H7 (cell line): ENCODE results near the gene SASH1. TPM values are rescaled to one million over a fixed set of nuclear protein-coding genes. Genes with fewer than 3 reads are reported as not detected.

Source experiments
- DNase-seq: peaks from one replicate; pipeline ENCODE4 v3.0.0; 2012
- H3K27me3 ChIP-seq: 2 replicates; pipeline ENCODE4 v1.6.0; 2011; ENCODE audit warnings: mild to moderate bottlenecking, low read length; ENCODE audit not compliant: control insufficient read depth, insufficient read depth
- H3K36me3 ChIP-seq: replicated peaks from 2 replicates; pipeline ENCODE4 v1.5.1; 2011; ENCODE audit warnings: low read length; ENCODE audit not compliant: control insufficient read depth, insufficient read depth
- H3K4me3 ChIP-seq: 2 replicates; pipeline ENCODE4 v1.5.1; 2011; ENCODE audit warnings: low read depth, mild to moderate bottlenecking, control low read depth, low read length, moderate library complexity; ENCODE audit not compliant: insufficient read depth
- total RNA-seq: library from RNA; depleted of rRNA; stranded (reverse); fragments of >200 nt; shearing (Covaris generic); gene quantifications from 2 replicates; pipeline ENCODE4 v1.2.3, GENCODE V29; 2014

Gene SASH1
- total RNA-seq, 1 experiment from 2014 or later: 11.2 TPM

GRCh38 chr6:148451690-148452089 lies 109.1 kb downstream of the SASH1 start:
- no peak for DNase-seq
- H3K36me3 ChIP-seq: peaks cover 1% of the 10 kb centered on the region; the same call in 1 of the 2 replicates
- H3K4me3 ChIP-seq: no peak overlapping the region
- H3K27me3 ChIP-seq: no peaks in the 10 kb centered on the region

GRCh38 chr6:148452876-148453275 lies 110.2 kb downstream of the SASH1 start:
- Histone ChIP-seq H3K4me3 (no peak overlapping the region), H3K36me3 (peaks cover 1% of the 10 kb centered on the region; the same call in 1 of the 2 replicates), H3K27me3 (no peaks in the 10 kb centered on the region)
- no peak for DNase-seq

GRCh38 chr6:148453906-148454305 lies 111.3 kb downstream of the SASH1 start:
- DNase-seq: no peak
- Histone ChIP-seq H3K4me3 (no peak overlapping the region), H3K27me3 (no peaks in the 10 kb centered on the region), H3K36me3 (peaks cover 1% of the 10 kb centered on the region; the same call in 1 of the 2 replicates)

GRCh38 chr6:148455225-148455624 lies 112.6 kb downstream of the SASH1 start:
- H3K36me3 ChIP-seq: peaks cover 1% of the 10 kb centered on the region; the same call in 1 of the 2 replicates
- H3K4me3 ChIP-seq: no peak overlapping the region
- no peaks in the 10 kb centered on the region for H3K27me3 ChIP-seq
- DNase-seq: no peak

GRCh38 chr6:148455674-148456558 lies 113.3 kb downstream of the SASH1 start:
- H3K36me3 ChIP-seq: peaks cover 1% of the 10 kb centered on the region; the same call in 1 of the 2 replicates
- peak; percentile 68 for DNase-seq
- no peaks in the 10 kb centered on the region for H3K27me3 ChIP-seq
- no peak overlapping the region for H3K4me3 ChIP-seq

DNA sequence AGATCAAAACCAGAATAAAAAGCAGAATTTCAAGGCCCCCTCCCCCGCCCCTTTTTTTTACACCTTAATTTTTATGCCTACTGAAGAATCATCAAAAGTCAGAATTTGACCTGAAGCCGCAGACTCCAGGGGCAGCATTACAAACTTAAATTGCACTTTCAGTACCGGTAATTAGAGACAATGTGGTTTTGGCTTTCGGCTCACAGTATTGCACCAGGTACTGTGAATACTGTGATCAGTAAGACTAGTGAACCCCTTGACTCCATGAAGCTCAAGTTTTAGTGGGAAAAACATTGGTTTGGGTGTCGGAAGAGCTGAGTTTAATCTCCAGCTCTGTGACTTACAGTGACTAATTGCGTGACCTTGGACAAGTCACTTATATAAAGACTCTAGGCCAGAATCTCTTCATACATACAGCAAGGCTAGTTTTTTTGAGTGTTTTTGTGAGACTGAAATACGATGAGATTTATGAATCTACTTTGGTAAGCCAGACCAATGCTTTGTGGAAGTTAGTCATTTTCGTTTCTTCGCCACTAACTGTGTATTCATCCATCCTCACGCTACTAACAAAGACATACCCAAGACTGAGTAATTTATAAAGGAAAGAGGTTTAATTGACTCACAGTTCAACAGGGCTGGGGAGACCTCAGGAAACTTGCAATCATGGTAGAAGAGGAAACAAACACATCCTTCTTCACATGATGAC lies 114.7 kb downstream of the SASH1 start:
- DNase-seq: no peak
- Histone ChIP-seq H3K27me3 (no peaks in the 10 kb centered on the region), H3K4me3 (no peak overlapping the region), H3K36me3 (peaks cover 1% of the 10 kb centered on the region; the same call in 1 of the 2 replicates)

DNA sequence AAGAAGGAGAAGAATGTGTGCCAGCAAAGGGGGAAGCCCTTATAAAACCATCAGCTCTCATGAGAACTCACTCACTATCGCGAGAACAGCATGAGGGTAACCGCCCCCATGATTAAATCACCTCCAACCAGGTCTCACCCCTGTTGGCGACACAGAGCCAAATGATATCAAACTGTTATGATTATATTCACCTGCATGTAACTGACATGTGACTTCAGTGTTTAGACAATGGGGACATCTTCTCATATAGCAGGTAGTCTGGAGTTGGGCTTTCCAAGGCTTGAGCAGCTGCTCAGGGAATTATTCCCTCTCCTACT lies 115.2 kb downstream of the SASH1 start:
- no peaks in the 10 kb centered on the region for H3K27me3 ChIP-seq
- DNase-seq: no peak
- H3K36me3 ChIP-seq: peaks cover 1% of the 10 kb centered on the region; the same call in 1 of the 2 replicates
- H3K4me3 ChIP-seq: no peak overlapping the region

DNA sequence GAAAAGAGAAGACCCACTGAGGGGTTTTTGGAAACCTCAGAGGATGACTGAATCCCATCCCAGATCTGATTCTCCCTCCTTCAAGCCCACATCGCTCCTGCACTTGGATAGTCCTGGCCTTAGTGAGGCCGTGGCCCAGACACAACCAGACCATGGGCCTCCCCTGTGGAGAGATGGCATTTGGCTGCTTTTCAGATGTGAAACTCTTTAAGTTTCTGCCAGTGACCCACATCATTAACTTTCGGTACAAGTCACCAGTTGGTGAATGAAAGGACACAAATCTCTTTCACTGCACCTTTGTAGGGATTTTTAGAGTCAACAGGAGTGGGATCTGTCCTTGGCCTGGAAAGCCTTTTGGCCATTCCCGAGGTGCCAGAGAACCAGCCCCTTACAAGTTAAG lies 116.6 kb downstream of the SASH1 start:
- Histone ChIP-seq H3K27me3 (no peaks in the 10 kb centered on the region), H3K36me3 (peaks cover 1% of the 10 kb centered on the region; the same call in 1 of the 2 replicates), H3K4me3 (no peak overlapping the region)
- no peak for DNase-seq

GRCh38 chr6:148460876-148461646 lies 118.4 kb downstream of the SASH1 start:
- H3K4me3 ChIP-seq: no peak overlapping the region
- no peaks in the 10 kb centered on the region for H3K36me3 ChIP-seq
- no peak for DNase-seq
- no peaks in the 10 kb centered on the region for H3K27me3 ChIP-seq

GRCh38 chr6:148461986-148462577 lies 119.4 kb downstream of the SASH1 start:
- DNase-seq: no peak
- Histone ChIP-seq H3K36me3 (no peaks in the 10 kb centered on the region), H3K27me3 (no peaks in the 10 kb centered on the region), H3K4me3 (no peak overlapping the region)

GRCh38 chr6:148463671-148464070 lies 121.0 kb downstream of the SASH1 start:
- no peak overlapping the region for H3K4me3 ChIP-seq
- H3K36me3 ChIP-seq: no peaks in the 10 kb centered on the region
- H3K27me3 ChIP-seq: no peaks in the 10 kb centered on the region
- no peak for DNase-seq

DNA sequence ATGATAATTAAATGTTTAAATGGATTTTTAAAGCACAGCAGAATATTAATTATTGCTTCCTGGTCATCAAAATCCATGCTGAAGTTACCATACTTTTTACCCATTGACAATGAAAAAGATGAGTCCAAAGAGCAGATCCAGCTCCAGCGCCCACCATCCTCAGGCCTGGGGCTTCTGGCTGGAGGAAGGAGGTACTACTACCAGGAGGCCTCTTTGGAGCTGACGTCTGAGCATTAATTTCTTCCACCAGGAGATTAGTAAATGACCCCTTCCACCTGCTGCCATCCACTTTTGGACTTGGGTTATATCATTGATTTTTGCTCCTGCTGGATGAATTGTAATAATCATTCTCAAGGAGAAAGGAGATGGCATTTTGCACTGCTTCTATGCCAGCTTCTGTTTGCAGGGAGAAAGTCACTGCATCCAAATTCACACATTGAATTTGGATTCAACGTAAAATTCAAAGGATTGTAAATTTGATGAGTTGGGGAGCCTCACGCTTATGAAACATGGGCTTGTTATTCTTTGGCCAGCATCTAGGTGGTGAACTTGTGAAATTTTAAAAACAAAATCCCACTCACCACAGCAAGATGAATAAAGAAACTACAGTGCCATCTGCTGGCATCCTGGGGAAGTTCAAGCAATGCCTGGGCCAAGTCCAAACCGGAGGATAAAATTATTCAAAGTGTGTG lies 121.8 kb downstream of the SASH1 start:
- no peaks in the 10 kb centered on the region for H3K36me3 ChIP-seq
- no peak overlapping the region for H3K4me3 ChIP-seq
- DNase-seq: peak; percentile 49
- no peaks in the 10 kb centered on the region for H3K27me3 ChIP-seq

GRCh38 chr6:148465011-148465335 lies 122.3 kb downstream of the SASH1 start:
- Histone ChIP-seq H3K36me3 (no peaks in the 10 kb centered on the region), H3K27me3 (no peaks in the 10 kb centered on the region), H3K4me3 (no peak overlapping the region)
- no peak for DNase-seq

- Histone ChIP-seq H3K27me3 (no peaks in the 10 kb centered on the region), H3K4me3 (no peak overlapping the region), H3K36me3 (no peaks in the 10 kb centered on the region)
- DNase-seq: no peak
Measured at GRCh38 chr6:148465670-148466069, 123.0 kb downstream of the SASH1 start.
